NCI-H1105 (cell line): Measurements from ENCODE around the gene RBPJL.
A peak's percentile ranks its signal among the peaks of the same experiment; 100 is the strongest.

Source experiments
- DNase-seq: peaks from one replicate; lab custom pipeline; 2025; lab: John Stamatoyannopoulos, UW

The RBPJL gene

DNA sequence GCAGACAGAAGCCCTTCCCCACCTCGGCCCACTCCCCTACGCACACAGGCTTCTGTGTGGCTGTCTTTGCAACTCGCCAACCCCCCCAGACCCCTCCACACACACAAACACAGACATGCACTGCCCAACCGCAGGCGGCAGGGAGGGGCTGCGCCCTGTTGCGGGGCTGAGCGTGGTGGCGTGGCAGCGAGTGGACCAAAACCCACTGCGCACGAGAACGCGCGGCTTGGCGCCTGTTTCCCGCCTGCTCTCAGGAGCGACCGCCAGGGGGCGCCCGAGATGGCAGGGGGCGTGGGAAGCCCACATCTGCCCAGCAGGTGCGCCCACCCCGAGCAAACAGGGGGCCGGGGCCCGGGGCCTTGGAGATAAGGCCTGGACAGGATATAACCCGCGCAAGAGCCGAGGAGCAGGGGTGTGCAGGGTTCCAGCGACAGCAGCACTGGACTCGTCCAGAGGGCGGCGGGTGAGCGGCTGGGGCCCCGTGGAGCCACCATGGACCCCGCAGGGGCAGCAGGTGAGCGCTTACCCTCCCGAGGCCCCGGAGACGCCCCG is at the start of gene RBPJL:
RBPJL (plus strand) TSS at position 410 of the 552 bp plus-strand sequence; CDS start at position 493, 83 bp downstream.
- DNase-seq = no peak

DNA sequence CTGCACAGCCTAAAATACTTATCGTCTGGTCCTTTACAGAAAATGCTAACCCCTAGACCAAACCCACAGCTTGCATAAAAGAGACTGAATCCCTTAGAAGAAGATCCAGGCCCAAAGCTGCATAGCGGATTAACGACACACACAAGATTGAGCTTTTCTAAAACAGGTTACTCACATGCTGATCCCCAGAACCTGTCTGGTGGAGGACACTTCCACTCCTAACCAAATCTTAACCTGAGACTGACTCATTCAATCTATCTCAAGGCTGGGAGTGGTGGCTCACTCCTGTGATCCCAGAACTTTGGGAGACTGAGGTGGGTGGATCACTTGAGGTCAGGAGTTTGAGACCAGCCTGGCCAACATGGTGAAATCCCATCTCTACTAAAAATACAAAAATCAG is 49.5 kb upstream of the RBPJL start:
- DNase-seq = no peak

DNA sequence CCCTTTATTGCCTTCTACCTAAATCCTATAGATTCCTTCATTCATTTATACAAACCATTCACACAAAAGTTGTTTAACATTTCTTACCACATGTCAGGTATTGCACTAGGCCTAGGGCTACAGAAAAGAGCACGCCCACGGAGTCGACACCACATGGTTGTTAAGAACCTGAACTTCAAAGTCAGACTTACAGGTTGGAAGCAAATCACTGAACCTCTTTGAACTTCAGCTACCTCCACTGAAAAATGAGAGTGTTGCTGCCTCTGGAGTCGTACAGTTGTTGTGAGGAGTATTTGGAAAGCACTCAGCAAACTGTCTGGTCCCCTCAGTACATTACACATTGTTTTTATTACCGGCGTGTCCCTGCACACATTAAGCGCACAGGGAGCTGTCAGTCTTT is 48.9 kb upstream of the RBPJL start:
- no peak for DNase-seq

- DNase-seq = no peak
Observed at GRCh38 chr20:45258259-45258658, 48.4 kb upstream of the RBPJL start.

DNA sequence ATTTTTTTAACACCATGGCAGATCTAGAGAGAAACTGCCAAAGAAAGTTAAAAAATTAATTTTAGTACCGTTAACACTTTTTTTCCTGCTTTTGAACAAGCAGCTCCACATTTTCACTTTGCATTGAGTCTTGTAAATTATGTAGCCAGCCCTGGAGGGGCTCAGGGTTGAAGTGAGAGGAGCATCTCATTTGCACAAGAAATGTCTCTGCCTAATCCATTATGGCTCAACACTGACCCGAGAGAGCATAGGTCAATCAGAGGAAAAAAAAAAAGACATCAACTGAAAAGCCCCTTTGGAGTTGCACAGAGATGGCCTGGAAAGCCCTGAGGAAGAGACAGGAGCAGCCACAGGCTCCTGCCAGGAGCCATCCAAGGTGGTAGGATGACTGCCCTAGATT is 48.0 kb upstream of the RBPJL start:
- no peak for DNase-seq

DNA sequence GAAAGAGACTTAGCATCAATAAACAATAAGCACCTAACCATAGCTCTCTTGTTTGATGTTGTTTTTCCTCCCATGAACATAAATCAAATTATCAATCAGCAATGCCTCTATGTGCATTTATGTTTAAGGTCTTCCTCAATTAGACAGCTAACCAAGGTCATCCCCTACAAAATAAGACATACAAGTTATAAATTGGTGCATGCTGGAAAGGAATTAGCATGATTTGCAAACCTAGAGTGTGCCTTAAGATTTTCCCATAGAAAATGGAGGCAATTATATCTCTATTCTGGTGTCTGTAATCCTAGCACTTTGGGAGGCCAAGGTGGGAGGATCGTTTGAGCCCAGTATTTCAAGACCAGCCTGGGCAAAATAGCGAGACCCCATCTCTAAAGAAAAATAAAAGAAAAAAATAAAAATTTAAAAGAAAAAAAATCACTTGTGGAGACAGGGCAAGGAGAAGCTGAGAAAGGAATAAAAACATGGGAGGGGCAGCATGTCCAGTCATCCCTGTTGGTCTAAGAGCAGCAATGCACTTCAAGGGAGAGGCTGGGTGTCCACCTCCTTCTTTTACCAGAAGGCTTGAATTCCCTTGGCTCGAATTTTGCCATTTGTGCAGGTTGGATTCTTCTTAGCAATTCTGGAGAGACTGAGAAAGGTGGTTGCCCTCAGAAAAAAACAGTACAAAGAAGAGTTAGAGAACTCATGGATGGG is 42.9 kb upstream of the RBPJL start:
- DNase-seq = no peak

DNA sequence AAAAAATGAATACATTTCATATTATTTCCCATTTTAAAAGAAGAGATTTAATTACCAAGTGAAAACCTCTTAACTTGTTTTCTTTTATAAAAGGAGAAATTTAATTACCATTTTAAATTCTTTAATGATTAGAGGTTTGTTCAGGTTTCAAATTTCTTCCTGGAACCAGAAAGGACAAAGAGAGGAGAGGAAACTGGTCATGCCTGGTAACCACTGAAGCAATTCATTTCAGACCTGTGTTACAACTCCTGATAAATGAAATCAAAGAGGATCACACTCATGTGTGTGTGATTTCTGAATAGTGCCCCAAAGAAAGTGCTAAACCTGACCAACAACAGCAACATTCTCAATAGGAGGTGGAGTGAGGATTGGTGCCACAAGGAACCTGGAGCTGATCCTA is 39.7 kb upstream of the RBPJL start:
- no peak for DNase-seq

- no peak for DNase-seq
Observed at GRCh38 chr20:45268531-45268930, 38.1 kb upstream of the RBPJL start.

DNA sequence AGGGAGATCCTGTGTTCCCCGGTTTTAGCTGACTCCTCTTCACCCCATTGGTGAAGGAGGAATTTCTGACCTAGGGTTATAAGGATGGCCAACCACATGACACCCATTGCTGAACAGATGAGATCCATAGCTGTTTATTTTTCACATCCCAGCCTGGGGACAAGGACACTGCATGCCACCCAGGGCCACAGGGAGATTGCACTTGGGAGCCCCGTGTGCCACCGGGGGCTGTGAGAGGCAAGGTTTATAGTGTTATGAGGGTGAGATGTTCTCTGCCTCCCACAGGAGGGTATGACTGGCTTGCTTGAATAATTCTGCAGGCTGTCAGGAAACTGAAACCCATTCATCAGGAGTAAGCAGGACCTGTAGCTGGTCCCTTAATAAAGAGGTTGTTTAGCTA is 37.6 kb upstream of the RBPJL start:
- no peak for DNase-seq

- DNase-seq = no peak
Observed at GRCh38 chr20:45269754-45270270, 36.8 kb upstream of the RBPJL start.

- DNase-seq = no peak
Observed at GRCh38 chr20:45275338-45275737, 31.3 kb upstream of the RBPJL start.

DNA sequence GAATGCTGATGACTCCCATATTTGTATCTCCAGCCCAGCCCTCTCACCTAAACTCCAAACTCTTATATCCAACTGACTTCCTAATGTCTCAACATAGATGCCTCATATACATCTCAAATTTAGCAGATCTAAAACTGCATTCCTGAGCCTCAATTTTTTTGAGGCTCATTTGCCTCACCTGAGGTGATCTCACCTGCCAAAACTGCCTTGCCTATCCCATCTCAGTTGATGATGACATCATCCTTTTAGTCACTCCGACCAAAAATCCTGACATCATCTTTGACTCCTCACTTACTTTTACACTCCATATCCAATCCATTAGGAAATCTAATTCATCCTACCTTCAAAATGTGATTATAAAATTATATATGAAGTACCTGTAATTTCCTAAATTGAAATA is 26.6 kb upstream of the RBPJL start:
- no peak for DNase-seq

- DNase-seq = no peak
Observed at GRCh38 chr20:45282700-45283550, 23.7 kb upstream of the RBPJL start.

DNA sequence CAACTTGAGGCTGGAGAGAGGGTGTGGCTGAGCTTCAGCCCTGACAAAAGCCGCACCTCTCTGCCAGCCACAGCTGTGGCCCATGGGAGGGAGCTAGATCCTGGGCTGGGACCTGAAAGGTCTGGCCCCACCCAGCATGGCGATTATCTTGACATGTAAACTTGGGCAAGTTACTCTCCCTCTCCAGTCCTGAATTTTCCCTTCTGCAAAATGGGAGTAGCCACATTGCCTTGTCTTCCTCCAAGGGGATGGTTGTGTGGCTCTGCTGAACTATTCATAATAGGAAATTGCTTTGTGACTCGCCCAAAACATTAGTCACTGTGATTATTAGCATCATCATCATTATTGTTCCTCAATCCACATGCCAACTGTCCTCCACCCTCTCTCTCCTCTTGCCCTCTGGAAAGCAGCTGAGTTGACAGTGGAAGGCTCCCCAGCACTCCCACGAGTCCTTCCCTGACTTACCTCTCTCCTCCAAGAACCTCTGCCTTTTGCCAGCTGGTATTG is 23.0 kb upstream of the RBPJL start:
- DNase-seq = no peak

DNA sequence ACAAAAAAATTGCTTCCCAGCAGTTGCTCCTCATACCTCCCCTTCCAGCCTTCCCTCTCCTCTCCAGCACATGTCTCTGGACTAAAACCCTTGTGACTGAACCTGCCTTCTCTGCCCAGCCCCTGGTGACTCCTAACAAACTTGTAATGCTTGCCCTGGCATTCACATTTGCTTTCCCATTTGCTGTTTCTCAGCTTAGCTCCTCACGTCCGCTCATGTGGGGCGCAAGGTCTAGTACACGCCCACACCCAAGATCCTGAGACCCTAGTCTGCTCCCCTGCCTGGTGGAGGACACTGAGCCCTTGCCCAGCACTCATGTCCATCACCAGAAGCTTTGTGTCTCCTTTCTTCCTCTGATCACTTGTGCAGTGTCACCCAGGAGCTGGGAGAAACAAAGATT is 18.3 kb upstream of the RBPJL start:
- no peak for DNase-seq

DNA sequence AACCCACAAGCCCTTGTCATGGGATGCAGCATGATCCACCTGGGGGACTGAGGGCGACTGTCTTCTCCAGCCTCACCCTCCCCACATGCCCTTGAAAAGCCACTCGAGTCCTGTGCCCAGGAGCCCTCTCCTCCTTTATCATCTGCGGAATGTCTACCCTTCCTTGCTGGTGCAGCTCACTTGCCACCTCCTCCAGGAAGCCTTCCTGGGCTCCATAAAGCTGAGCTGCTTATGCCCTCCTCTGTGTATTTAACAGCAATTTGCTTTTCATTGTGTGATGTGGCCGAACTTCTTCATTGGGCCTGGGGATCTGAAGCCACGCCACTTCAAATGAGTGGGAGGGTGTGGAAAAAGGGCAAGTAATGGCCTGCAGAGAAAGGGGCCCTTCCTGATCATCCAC is 17.8 kb upstream of the RBPJL start:
- DNase-seq = no peak

DNA sequence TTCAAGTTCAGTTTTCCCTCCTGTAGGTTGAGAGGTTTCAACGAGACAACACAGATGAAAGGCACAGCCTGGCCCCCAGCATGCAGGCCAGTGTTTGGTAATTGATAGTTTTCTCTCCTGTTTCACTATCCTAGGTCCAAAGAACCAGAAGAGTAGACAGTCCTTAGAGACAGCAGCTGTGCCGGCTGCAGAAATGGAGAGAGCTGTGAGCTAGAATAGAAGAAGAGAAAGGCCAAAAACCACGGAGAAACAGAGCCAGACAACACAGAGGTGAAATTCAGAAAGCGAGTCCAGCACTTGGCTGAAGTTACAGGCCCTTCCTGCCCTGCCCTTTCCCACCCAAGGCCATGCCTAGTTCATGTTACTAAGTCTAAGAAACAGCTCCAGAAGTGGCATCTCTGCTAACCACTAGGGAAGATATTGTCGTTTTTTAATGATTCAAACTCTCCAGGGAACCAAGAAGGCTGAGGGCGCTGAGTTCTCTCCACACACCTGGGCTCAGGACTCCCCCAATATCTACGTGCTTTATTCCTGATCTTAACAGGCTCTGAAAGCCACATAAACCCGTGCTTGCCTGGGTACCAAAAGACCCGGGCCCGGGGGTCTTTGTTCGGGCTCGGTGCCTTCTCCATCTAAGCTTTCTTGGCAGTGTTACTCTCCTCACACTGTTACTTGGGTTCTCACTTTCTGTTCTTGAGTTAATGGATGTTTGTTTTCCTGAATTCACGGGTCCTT is 16.5 kb upstream of the RBPJL start:
- no peak for DNase-seq

DNA sequence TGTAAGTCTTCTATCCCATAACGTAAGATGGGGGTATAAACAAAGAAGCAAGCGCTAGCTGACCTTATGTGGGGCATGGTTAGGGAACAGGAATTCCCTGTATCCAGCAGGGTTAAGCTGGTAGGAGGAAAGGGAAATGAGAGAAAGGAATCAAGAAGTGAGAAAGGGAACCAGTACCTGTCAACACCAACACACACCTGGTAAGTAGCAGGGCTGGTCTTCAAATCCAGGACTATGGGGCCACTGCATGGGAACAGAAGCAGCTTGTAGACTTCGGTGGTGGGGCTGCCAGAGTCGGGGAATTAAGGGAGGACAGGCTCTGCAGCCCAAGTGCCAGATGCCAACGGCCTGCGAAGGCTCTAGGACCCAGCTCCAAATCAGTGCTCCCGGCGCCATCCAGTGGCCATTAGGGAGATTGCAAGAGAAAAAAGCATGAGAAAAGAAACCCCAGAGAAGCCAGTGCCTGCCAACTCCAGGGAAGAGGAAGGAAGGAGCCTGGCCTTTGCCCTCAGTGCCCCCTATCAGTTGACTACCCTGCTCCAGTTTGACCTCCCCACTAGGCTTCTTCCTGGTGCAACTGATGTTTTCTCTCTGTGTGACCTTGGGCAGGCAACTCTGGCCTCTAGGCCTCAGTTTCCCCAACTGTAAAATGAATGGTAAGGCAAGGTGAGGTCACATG is 15.8 kb upstream of the RBPJL start:
- DNase-seq = peak; percentile 68

- DNase-seq = no peak
Observed at GRCh38 chr20:45291526-45291925, 15.1 kb upstream of the RBPJL start.

- DNase-seq = no peak
Observed at GRCh38 chr20:45292343-45292742, 14.3 kb upstream of the RBPJL start.
